Fibroblast of villous mesenchyme (primary cell): ENCODE data around the gene FCAR. TPM values are rescaled to one million over a fixed set of nuclear protein-coding genes. Genes with fewer than 3 reads are reported as not detected.

Experiments
- DNase-seq: peaks from one replicate; pipeline ENCODE4 v3.0.0-alpha.2; 2010; ENCODE audit warnings: low read depth
- H3K4me3 ChIP-seq: 2 replicates; pipeline ENCODE4 v1.5.1; 2011; ENCODE audit warnings: low read depth, mild to moderate bottlenecking, low read length
- total RNA-seq: library from RNA; depleted of rRNA; stranded (reverse); fragments of >200 nt; gene quantifications from 2 replicates; pipeline ENCODE4 v1.2.3, GENCODE V29; 2012
- TF ChIP-seq, protein P1 (sequence below): IDR thresholded peaks from 2 replicates; pipeline ENCODE4 v1.5.1; 2012; ENCODE audit warnings: low read depth, mild to moderate bottlenecking, low read length; ENCODE audit not compliant: insufficient read depth

FCAR gene
- total RNA-seq, 1 donor, result not detected

GRCh38 chr19:54871696-54872095, 2.3 kb upstream of the FCAR start:
- no peak for DNase-seq
- TF ChIP-seq, protein P1, sequence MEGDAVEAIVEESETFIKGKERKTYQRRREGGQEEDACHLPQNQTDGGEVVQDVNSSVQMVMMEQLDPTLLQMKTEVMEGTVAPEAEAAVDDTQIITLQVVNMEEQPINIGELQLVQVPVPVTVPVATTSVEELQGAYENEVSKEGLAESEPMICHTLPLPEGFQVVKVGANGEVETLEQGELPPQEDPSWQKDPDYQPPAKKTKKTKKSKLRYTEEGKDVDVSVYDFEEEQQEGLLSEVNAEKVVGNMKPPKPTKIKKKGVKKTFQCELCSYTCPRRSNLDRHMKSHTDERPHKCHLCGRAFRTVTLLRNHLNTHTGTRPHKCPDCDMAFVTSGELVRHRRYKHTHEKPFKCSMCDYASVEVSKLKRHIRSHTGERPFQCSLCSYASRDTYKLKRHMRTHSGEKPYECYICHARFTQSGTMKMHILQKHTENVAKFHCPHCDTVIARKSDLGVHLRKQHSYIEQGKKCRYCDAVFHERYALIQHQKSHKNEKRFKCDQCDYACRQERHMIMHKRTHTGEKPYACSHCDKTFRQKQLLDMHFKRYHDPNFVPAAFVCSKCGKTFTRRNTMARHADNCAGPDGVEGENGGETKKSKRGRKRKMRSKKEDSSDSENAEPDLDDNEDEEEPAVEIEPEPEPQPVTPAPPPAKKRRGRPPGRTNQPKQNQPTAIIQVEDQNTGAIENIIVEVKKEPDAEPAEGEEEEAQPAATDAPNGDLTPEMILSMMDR, result no peak
- H3K4me3 ChIP-seq, result no peak overlapping the region

- DNase-seq, result no peak
- no peak overlapping the region for H3K4me3 ChIP-seq
- TF ChIP-seq, protein P1, result no peak
Measured at GRCh38 chr19:54875506-54875905, 1.5 kb downstream of the FCAR start.

GRCh38 chr19:54877471-54877870, 3.4 kb downstream of the FCAR start:
- no peak for DNase-seq
- TF ChIP-seq, protein P1, result no peak
- H3K4me3 ChIP-seq, result no peak overlapping the region

DNA sequence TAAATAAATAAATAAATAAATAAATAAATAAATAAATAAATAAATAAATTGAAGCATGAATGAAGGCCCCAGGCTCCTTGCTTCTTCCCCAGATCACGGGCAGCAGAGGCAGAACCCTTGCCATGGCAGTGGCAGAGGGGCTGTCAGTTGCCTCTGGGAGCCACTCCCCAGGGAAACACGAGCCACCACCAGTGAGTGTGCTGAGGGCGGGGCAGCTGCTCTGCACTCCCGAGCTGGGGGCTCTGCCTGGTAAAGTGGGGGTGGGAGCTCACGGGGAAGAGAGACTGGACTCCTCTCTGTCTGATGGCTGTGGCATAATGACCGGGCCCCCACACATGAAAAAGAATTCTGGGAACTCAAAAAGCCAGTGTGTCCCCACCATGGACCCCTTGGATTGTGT, 7.8 kb downstream of the FCAR start:
- DNase-seq, result no peak
- TF ChIP-seq, protein P1, result no peak
- H3K4me3 ChIP-seq, result no peak overlapping the region

DNA sequence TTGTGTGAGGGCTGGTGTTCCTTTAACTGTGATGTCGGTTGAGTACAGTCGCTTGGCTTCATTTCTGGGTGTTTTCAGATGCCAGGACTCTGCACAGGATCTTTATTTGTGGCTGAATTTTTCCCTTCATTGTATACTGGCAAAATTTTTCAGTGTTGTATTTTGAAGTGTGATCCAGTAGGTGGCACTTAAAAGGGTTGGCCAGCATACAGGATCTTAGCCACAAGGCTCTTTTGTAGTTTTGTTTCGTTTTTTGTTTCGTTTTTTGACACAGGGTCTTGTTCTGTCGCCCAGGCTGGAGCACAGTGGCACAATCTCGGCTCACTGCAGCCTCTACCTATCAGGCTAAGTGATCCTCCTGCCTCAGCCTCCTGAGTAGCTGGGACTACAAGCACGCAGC, 8.7 kb downstream of the FCAR start:
- TF ChIP-seq, protein P1, result no peak
- no peak for DNase-seq
- no peak overlapping the region for H3K4me3 ChIP-seq

- TF ChIP-seq, protein P1, result no peak
- H3K4me3 ChIP-seq, result no peak overlapping the region
- no peak for DNase-seq
Measured at GRCh38 chr19:54883228-54883627, 9.2 kb downstream of the FCAR start.

DNA sequence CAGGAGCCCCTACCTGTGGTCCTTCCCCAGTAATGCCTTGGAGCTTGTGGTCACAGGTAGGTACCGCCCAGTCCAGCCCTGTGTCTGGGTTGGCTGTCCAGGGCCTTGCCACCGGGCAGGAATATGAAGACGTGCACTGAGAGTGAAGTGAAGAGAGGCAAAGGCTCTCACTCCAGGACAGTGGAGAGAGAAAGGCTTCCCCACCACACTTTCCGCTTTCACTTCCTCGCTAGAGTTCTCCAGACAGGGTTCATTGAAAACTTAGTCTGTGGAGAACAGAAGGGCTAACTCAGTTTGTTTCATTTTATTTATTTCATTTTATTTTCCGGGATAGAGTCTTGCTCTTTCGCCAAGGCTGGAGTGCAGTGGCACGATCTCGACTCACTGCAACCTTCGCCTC, 14.2 kb downstream of the FCAR start:
- TF ChIP-seq, protein P1, result no peak
- no peak for DNase-seq
- H3K4me3 ChIP-seq, result no peak overlapping the region
